ENCODE measurements around the gene KRTAP5-11. TPM values are rescaled to one million over a fixed set of nuclear protein-coding genes. Genes with fewer than 3 reads are reported as not detected.
"Not testable (repeated sequence)": the region's sequence is repeated elsewhere in the genome, so short reads cannot be mapped to it uniquely, and the experiment has no call there.

The KRTAP5-11 gene
- total RNA-seq, 1 donor = not detected

GRCh38 chr11:71580057-71581003 is 2.3 kb downstream of the KRTAP5-11 start:
- H3K4me3 ChIP-seq (ENCODE audit: insufficient read depth, low read length) = no peak overlapping the region
- no peaks in the 10 kb centered on the region for H4K20me1 ChIP-seq (ENCODE audit: insufficient read depth, low read length)
- no peak overlapping the region for H2AFZ ChIP-seq (ENCODE audit: low read length)
- H3K36me3 ChIP-seq (ENCODE audit: insufficient read depth, low read length) = no peaks in the 10 kb centered on the region
- H3K4me2 ChIP-seq (ENCODE audit: insufficient read depth, low read length) = no peak overlapping the region
- H3K27me3 ChIP-seq (ENCODE audit: insufficient read depth, low read length) = peaks cover 15% of the 10 kb centered on the region
- no peak overlapping the region for H3K27ac ChIP-seq (ENCODE audit: low read depth, low read length)
- no peaks in the 10 kb centered on the region for H3K9me3 ChIP-seq (ENCODE audit: low read depth, low read length)
- peak; percentile 96 for DNase-seq (ENCODE audit: insufficient read length, low spot score, missing footprints)
- H3K4me1 ChIP-seq (ENCODE audit: insufficient read depth, low read length) = no peaks in the 10 kb centered on the region
- peak; percentile 84 for TF ChIP-seq CTCF (IDR thresholded peaks at IDR 0.05; ENCODE audit: extremely low read depth, low read depth, low read length)
- H3K79me2 ChIP-seq (ENCODE audit: insufficient read depth, low read length) = no peaks in the 10 kb centered on the region

GRCh38 chr11:71579513-71579912 is 3.2 kb downstream of the KRTAP5-11 start:
- not testable (repeated sequence) for H3K27ac ChIP-seq (ENCODE audit: low read depth, low read length); H3K4me3 ChIP-seq (ENCODE audit: insufficient read depth, low read length); H3K36me3 ChIP-seq (ENCODE audit: insufficient read depth, low read length); H3K4me1 ChIP-seq (ENCODE audit: insufficient read depth, low read length); H3K4me2 ChIP-seq (ENCODE audit: insufficient read depth, low read length); H2AFZ ChIP-seq (ENCODE audit: low read length); H3K9me3 ChIP-seq (ENCODE audit: low read depth, low read length); H4K20me1 ChIP-seq (ENCODE audit: insufficient read depth, low read length); H3K79me2 ChIP-seq (ENCODE audit: insufficient read depth, low read length)
- H3K27me3 ChIP-seq (ENCODE audit: insufficient read depth, low read length) = peaks cover 21% of the 10 kb centered on the region
- DNase-seq (ENCODE audit: insufficient read length, low spot score, missing footprints) = peak; percentile 47

- H2AFZ ChIP-seq (ENCODE audit: low read length) = no peak overlapping the region
- no peak for DNase-seq (ENCODE audit: insufficient read length, low spot score, missing footprints)
- H3K27ac ChIP-seq (ENCODE audit: low read depth, low read length) = no peak overlapping the region
- TF ChIP-seq CTCF (IDR thresholded peaks at IDR 0.05; ENCODE audit: extremely low read depth, low read depth, low read length) = no peak
- no peaks in the 10 kb centered on the region for H3K36me3 ChIP-seq (ENCODE audit: insufficient read depth, low read length)
- H3K4me3 ChIP-seq (ENCODE audit: insufficient read depth, low read length) = no peak overlapping the region
- H3K79me2 ChIP-seq (ENCODE audit: insufficient read depth, low read length) = no peaks in the 10 kb centered on the region
- no peaks in the 10 kb centered on the region for H3K4me1 ChIP-seq (ENCODE audit: insufficient read depth, low read length)
- no peaks in the 10 kb centered on the region for H3K9me3 ChIP-seq (ENCODE audit: low read depth, low read length)
- no peak overlapping the region for H3K4me2 ChIP-seq (ENCODE audit: insufficient read depth, low read length)
- peaks cover 29% of the 10 kb centered on the region for H3K27me3 ChIP-seq (ENCODE audit: insufficient read depth, low read length)
- no peaks in the 10 kb centered on the region for H4K20me1 ChIP-seq (ENCODE audit: insufficient read depth, low read length)
These were observed 5.1 kb downstream of the KRTAP5-11 start for GRCh38 chr11:71577469-71578004.

- DNase-seq (ENCODE audit: insufficient read length, low spot score, missing footprints); H4K20me1 ChIP-seq (ENCODE audit: insufficient read depth, low read length); H3K4me2 ChIP-seq (ENCODE audit: insufficient read depth, low read length); H3K36me3 ChIP-seq (ENCODE audit: insufficient read depth, low read length); H3K79me2 ChIP-seq (ENCODE audit: insufficient read depth, low read length); H3K27ac ChIP-seq (ENCODE audit: low read depth, low read length); H3K4me1 ChIP-seq (ENCODE audit: insufficient read depth, low read length); H2AFZ ChIP-seq (ENCODE audit: low read length); H3K4me3 ChIP-seq (ENCODE audit: insufficient read depth, low read length); H3K9me3 ChIP-seq (ENCODE audit: low read depth, low read length): not testable (repeated sequence)
- H3K27me3 ChIP-seq (ENCODE audit: insufficient read depth, low read length) = peaks cover 29% of the 10 kb centered on the region
These were observed 5.8 kb downstream of the KRTAP5-11 start for GRCh38 chr11:71576688-71577465.
